ENCODE results near the gene SMIM11. TPM values are rescaled to one million over a fixed set of nuclear protein-coding genes. Genes with fewer than 3 reads are reported as not detected.

Gene SMIM11
- total RNA-seq, 1 donor from 2014 or later = 2.0 TPM

DNA sequence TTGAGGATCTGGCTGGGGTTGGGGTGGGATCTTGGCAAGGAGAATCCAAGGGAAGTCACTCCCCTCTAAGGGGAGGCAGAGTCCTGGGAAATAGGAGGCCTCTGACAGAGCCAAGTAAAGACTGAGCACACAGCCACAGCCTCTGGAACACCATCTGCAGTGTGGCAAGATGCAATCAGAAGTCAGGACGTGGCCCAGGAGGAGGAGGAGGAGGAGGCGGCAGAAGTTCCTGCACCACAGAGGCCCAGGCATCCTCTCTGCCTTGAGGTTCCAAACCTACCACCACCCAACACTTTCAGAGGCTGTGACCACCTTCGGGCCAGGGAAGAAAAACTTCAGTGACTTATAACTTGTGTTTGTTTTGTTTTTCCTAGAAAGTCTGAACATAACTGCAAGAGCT is 35.2 kb upstream of the SMIM11 start:
- Mint-ChIP-seq H3K4me1 (ENCODE audit: unreplicated experiment) (peaks cover 2% of the 10 kb centered on the region), H3K9me3 (ENCODE audit: unreplicated experiment) (no peaks in the 10 kb centered on the region), H3K27me3 (ENCODE audit: unreplicated experiment) (peaks cover 5% of the 10 kb centered on the region), H3K36me3 (ENCODE audit: low read depth, unreplicated experiment) (no peaks in the 10 kb centered on the region), H3K27ac (ENCODE audit: unreplicated experiment) (no peak overlapping the region), H3K4me3 (ENCODE audit: unreplicated experiment) (no peak overlapping the region)
- TF ChIP-seq, protein P1, sequence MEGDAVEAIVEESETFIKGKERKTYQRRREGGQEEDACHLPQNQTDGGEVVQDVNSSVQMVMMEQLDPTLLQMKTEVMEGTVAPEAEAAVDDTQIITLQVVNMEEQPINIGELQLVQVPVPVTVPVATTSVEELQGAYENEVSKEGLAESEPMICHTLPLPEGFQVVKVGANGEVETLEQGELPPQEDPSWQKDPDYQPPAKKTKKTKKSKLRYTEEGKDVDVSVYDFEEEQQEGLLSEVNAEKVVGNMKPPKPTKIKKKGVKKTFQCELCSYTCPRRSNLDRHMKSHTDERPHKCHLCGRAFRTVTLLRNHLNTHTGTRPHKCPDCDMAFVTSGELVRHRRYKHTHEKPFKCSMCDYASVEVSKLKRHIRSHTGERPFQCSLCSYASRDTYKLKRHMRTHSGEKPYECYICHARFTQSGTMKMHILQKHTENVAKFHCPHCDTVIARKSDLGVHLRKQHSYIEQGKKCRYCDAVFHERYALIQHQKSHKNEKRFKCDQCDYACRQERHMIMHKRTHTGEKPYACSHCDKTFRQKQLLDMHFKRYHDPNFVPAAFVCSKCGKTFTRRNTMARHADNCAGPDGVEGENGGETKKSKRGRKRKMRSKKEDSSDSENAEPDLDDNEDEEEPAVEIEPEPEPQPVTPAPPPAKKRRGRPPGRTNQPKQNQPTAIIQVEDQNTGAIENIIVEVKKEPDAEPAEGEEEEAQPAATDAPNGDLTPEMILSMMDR (IDR thresholded peaks at IDR 0.05; ENCODE audit: unreplicated experiment) = no peak
- DNase-seq (ENCODE audit: low spot score) = no peak

DNA sequence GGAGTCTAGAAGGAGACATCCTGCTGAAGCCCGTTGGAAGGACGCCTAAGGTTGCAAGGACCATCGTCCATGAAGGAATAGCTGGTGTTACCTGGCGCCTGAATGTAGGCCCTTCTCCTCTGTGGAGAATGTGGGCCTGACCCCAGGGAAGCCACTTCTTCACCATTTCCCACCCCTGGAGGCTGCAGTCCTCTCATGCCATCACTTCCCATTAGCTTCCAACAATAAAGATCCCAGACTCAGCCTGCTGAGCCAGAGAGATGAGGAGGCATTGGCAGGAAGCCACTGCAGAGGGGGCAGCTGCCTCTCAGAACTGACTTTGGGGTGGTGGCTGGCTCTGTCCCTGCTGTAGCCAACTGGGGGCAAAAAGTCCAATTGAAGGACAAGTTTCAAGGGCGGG is 32.8 kb upstream of the SMIM11 start:
- Mint-ChIP-seq H3K27ac (ENCODE audit: unreplicated experiment) (no peak overlapping the region), H3K9me3 (ENCODE audit: unreplicated experiment) (no peaks in the 10 kb centered on the region), H3K4me1 (ENCODE audit: unreplicated experiment) (peaks cover 2% of the 10 kb centered on the region), H3K4me3 (ENCODE audit: unreplicated experiment) (no peak overlapping the region), H3K36me3 (ENCODE audit: low read depth, unreplicated experiment) (no peaks in the 10 kb centered on the region), H3K27me3 (ENCODE audit: unreplicated experiment) (peaks cover 3% of the 10 kb centered on the region)
- DNase-seq (ENCODE audit: low spot score) = no peak
- TF ChIP-seq, protein P1 (IDR thresholded peaks at IDR 0.05; ENCODE audit: unreplicated experiment) = no peak

DNA sequence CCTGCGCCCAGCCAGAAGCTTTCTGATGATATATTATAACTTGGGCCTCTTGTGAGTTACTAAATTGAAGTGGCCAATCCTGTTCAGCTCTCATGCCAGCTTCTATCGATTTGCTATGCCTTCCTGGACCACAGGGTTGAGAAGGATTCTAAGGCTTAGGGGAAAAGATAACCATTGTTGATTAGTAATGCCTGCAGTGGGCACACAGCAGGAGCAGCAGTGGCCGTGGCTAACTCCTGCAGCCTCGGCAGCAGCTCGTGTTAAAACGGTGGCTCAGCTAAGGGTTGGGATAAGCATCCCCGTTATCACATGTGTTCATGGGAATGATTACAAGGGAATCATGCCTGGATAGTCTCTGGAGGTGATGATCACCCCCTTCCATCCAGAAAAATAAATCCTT is 32.0 kb upstream of the SMIM11 start:
- Mint-ChIP-seq H3K27ac (ENCODE audit: unreplicated experiment) (no peak overlapping the region), H3K27me3 (ENCODE audit: unreplicated experiment) (no peaks in the 10 kb centered on the region), H3K9me3 (ENCODE audit: unreplicated experiment) (no peaks in the 10 kb centered on the region), H3K4me1 (ENCODE audit: unreplicated experiment) (peaks cover 2% of the 10 kb centered on the region), H3K36me3 (ENCODE audit: low read depth, unreplicated experiment) (no peaks in the 10 kb centered on the region), H3K4me3 (ENCODE audit: unreplicated experiment) (no peak overlapping the region)
- no peak for DNase-seq (ENCODE audit: low spot score)
- TF ChIP-seq, protein P1 (IDR thresholded peaks at IDR 0.05; ENCODE audit: unreplicated experiment) = no peak

DNA sequence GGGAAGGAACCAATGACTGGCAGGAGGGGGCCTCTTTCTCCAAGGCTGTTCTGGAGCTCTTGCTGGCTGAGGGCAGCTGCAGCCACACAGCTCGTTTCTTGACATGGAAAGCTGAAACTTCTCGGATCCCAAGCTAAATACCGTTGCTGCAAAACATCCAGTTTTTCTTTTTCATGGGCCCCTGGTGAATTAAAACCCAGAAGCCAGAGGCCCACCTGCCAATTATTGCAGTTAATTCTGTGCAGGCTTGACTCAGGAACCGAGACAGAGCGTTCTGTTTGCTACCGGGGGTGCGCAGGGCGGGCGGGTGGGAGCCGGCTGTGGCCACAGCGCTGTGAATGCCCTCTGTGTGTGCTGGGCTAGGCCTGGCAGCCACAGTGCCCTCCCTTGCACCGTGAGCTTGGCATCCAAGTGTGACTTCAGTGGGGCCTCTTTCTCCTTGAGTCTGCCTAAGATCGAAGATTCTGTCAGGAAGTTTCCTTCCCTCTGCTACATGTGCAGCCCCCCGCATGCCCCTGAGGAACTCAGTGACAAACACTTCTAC is 31.4 kb upstream of the SMIM11 start:
- Mint-ChIP-seq H3K4me1 (ENCODE audit: unreplicated experiment) (peaks cover 2% of the 10 kb centered on the region), H3K27ac (ENCODE audit: unreplicated experiment) (no peak overlapping the region)

DNA sequence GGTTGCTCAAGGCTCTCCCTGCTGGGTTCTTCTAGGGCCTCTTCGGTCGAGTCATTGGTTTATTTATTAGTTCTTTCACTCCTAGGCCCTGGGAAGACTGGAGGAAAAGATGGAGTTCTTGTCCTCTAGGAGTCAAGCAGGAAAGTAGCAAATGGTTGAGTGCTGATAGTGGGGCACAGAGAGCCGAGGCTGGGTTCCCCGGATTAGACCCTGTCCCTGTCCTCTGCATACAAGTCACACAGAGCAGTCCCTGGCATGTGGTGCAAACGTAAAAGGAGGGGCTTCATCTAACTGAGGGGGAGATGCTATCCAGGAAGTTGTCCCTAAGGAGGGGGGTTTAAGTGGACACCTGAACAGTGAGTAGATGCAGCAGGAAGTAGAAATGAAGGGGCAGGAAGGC is 30.7 kb upstream of the SMIM11 start:
- no peak for DNase-seq (ENCODE audit: low spot score)
- no peak overlapping the region for H3K4me3 Mint-ChIP-seq (ENCODE audit: unreplicated experiment)
- H3K36me3 Mint-ChIP-seq (ENCODE audit: low read depth, unreplicated experiment) = no peaks in the 10 kb centered on the region
- no peaks in the 10 kb centered on the region for H3K9me3 Mint-ChIP-seq (ENCODE audit: unreplicated experiment)
- H3K27ac Mint-ChIP-seq (ENCODE audit: unreplicated experiment) = no peak overlapping the region
- H3K27me3 Mint-ChIP-seq (ENCODE audit: unreplicated experiment) = peaks cover 2% of the 10 kb centered on the region
- peaks cover 2% of the 10 kb centered on the region for H3K4me1 Mint-ChIP-seq (ENCODE audit: unreplicated experiment)
- TF ChIP-seq, protein P1 (IDR thresholded peaks at IDR 0.05; ENCODE audit: unreplicated experiment) = no peak

More for the DNA sequence above, 31.4 kb upstream of the SMIM11 start:
- Mint-ChIP-seq H3K4me3 (ENCODE audit: unreplicated experiment) (no peak overlapping the region), H3K27me3 (ENCODE audit: unreplicated experiment) (no peaks in the 10 kb centered on the region), H3K36me3 (ENCODE audit: low read depth, unreplicated experiment) (no peaks in the 10 kb centered on the region), H3K9me3 (ENCODE audit: unreplicated experiment) (no peaks in the 10 kb centered on the region)
- TF ChIP-seq, protein P1 (IDR thresholded peaks at IDR 0.05; ENCODE audit: unreplicated experiment) = no peak
- no peak for DNase-seq (ENCODE audit: low spot score)

Data from endothelial cell (in vitro differentiated cells).